Measurements from ENCODE around the gene SMIM7. TPM values are rescaled to one million over a fixed set of nuclear protein-coding genes. Genes with fewer than 3 reads are reported as not detected.

Gene SMIM7
- total RNA-seq, 1 donor: 32.6 TPM

DNA sequence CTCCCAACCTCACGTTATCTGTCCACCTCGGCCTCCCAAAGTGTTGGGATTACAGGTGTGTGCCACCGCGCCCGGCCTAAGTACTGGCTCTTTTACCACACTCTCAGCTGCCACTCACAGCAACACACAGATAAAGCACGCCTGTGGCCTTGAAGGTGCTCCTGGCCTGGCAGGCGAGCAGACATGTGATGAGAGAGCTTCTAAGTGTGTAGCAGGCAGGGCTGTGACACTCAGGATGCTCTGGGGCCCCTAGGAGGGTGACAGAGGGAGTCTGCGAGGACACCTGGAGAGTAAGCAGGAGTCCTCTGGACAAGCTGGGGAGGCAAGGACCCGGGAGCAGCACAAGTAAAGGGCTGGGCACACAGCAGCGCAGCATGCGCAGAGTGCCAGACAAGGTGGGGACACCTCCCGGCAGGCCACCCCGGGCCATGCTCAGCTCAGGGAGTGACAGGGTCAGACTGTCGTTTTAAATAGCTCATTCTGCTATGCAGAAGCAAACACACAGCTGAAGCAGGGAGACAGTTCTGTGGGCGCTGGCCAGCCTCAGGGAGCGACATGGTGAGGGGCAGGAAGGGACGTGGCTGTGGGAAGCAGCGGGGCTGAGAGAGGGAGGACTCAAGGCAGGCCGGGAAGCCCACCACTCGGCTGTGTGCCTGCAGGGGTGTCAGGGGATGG, 58.4 kb downstream of the SMIM7 start:
- Histone ChIP-seq H3K9me3 (ENCODE audit: low read depth, low read length) (no peaks in the 10 kb centered on the region), H3K4me3 (ENCODE audit: low read length) (no peak overlapping the region), H3K27me3 (ENCODE audit: insufficient read depth, low read length) (no peaks in the 10 kb centered on the region), H3K4me1 (ENCODE audit: insufficient read depth, low read length) (peaks cover 8% of the 10 kb centered on the region)

DNA sequence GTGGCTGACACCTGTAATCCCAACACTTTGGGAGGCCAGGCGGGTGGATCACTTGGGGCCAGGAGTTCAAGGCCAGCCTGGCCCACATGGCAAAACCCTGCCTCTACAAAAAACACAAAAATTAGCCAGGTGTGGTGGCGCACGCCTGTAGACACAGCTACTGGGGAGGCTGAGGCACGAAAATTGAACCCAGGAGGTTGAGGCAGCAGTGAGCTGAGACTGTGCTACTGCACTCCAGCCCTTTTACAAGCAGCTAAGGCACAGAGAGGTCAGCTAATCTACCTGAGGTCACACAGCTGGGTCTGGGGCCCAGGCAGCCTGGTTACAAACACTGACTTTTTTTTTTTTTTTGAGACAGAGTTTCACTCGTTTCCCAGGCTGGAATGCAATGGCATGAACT, 59.1 kb downstream of the SMIM7 start:
- Histone ChIP-seq H3K4me1 (ENCODE audit: insufficient read depth, low read length) (peaks cover 14% of the 10 kb centered on the region), H3K27me3 (ENCODE audit: insufficient read depth, low read length) (no peaks in the 10 kb centered on the region), H3K9me3 (ENCODE audit: low read depth, low read length) (no peaks in the 10 kb centered on the region)

DNA sequence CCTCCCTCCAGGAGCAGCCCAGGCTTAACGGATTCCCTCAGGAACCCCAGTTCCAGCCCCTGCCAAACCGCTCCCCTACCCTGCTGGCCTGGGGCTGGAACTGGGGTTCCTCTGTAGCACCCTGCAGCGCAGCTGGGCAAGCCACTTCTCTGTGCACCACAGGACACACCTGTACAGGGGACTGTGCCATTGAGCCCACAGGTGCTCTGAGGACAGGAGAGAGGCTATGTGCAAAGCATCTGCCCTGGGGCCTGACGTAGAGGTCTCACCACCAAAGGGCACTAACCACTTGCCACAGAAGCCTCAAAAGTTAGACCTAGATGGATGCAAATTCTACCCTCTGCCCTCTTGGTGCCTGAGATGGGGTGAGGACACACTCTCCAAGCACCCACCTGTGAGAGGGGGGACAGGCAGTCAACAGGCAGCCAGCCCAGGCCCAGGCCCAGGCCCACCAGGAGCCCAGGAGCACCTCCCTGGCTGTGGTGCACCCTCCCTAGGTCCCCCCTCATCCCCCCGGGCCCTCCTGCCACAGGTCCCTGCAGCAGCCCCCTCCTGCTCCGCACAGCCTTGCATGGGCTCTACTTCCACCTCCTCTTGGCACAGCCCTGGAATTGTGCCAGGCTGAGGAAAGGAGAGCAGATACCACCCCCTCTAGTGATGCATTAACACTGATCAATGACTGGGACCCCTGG, 60.1 kb downstream of the SMIM7 start:
- H3K4me3 ChIP-seq (ENCODE audit: low read length): no peak overlapping the region
- no peaks in the 10 kb centered on the region for H3K27me3 ChIP-seq (ENCODE audit: insufficient read depth, low read length)
- peaks cover 23% of the 10 kb centered on the region for H3K4me1 ChIP-seq (ENCODE audit: insufficient read depth, low read length)
- no peaks in the 10 kb centered on the region for H3K9me3 ChIP-seq (ENCODE audit: low read depth, low read length)

More for the DNA sequence above, 59.1 kb downstream of the SMIM7 start:
- H3K4me3 ChIP-seq (ENCODE audit: low read length): no peak overlapping the region

DNA sequence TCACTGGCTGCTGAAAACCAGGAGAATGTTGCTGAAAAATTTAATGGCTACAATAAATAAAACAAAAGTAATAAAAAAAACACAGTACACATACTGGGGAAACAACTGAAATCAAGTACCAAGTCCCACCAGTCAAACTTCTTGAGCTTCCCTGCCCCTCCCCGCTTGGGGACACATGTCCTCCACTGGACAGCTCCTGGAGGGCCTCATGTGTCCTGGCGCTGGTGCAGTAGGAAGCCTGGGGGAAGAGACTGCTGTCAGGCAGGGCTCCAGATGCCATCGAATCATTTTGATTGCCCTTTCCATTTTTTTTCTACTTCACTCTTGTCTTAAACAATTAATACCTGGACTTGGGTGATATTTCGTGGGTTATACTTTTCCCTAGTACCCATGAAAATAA, 61.1 kb downstream of the SMIM7 start:
- Histone ChIP-seq H3K9me3 (ENCODE audit: low read depth, low read length) (no peaks in the 10 kb centered on the region), H3K4me3 (ENCODE audit: low read length) (no peak overlapping the region), H3K27me3 (ENCODE audit: insufficient read depth, low read length) (no peaks in the 10 kb centered on the region), H3K4me1 (ENCODE audit: insufficient read depth, low read length) (peaks cover 25% of the 10 kb centered on the region)

DNA sequence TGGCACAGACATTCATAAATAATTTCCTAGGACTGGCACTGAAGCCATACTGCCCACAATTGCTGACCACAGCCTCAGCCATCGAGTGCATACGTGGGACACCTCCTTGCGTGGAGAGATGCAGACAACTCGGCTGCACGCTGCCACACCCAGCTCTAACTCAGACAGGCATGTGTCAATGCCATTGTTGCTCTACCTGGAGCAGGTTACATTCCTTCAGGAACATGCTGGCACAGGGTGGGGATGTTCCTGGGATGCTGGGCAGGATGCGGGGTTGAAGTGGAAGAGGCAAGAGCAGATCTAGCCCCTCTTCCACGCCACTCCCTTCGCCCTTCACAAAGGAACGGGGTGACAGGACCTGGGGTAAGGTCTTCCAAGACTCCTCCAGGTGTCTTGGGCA, 63.5 kb downstream of the SMIM7 start:
- Histone ChIP-seq H3K9me3 (ENCODE audit: low read depth, low read length) (no peaks in the 10 kb centered on the region), H3K4me1 (ENCODE audit: insufficient read depth, low read length) (peaks cover 50% of the 10 kb centered on the region), H3K27me3 (ENCODE audit: insufficient read depth, low read length) (no peaks in the 10 kb centered on the region), H3K4me3 (ENCODE audit: low read length) (no peak overlapping the region)

Other genes starting within 250 kb of the SMIM7 start
- gene EPS15L1, start 188.2 kb downstream of the SMIM7 start, total RNA-seq: 17.5 TPM
- gene CALR3, start 164.0 kb downstream of the SMIM7 start, total RNA-seq: not detected
- 0.10 TPM for gene C19orf44, start 163.8 kb downstream of the SMIM7 start, total RNA-seq
- gene CHERP, start 117.7 kb downstream of the SMIM7 start, total RNA-seq: 7.2 TPM
- 38.5 TPM for gene SLC35E1, start 87.7 kb downstream of the SMIM7 start, total RNA-seq
- 21.5 TPM for gene MED26, start 31.9 kb downstream of the SMIM7 start, total RNA-seq
- 2.7 TPM for gene TMEM38A, start 995 bp upstream of the SMIM7 start, total RNA-seq
- not detected for gene NWD1, start 59.7 kb upstream of the SMIM7 start, total RNA-seq
- gene SIN3B, start 169.3 kb upstream of the SMIM7 start, total RNA-seq: 27.4 TPM
- gene F2RL3, start 228.9 kb upstream of the SMIM7 start, total RNA-seq: 1.7 TPM